Limb (tissue), 2 donors: ENCODE data around the gene PKNOX2.

Experiments
- DNase-seq, 2 donors: peaks; one replicate each; pipeline ENCODE4 v3.0.0-alpha.2; 2016; ENCODE audit errors: extremely low spot score in 2 of 2

PKNOX2 gene

DNA sequence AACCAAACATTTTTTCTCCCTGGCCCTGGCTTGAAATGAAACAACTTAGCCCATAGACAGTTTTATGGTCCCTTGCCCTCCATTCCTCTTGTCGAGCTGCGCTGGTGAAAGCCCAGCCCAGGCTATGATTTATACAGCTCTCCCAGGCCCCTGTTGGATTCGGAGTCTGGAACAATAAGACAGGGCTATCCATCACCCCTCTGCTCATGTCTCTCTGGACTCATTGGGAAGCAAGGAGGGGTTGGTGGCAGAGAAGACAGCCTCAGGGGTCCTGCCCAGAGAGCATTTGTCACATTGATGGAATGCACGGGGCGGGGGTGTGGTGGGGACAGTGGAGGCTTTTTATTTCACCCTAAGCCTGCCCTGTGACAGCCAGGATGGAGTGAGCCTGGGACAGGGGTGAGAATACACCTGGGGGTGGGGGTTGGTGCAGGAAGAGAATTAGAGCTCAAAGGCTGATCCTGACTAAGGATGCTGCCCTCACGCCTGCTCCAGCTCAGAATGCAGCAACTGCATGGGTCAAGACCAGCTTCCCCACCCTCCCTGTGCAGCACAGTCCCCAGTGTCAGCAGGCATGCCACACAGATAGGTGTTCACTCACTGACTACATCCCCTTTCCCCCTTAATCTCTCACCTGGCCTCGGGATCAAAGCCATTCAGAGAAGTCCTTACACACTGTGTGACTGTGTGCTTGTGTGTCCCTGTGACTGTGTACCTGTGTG is 10.0 kb upstream of the PKNOX2 start:
- DNase-seq: peak in 1 of 2 donors; percentile 51

DNA sequence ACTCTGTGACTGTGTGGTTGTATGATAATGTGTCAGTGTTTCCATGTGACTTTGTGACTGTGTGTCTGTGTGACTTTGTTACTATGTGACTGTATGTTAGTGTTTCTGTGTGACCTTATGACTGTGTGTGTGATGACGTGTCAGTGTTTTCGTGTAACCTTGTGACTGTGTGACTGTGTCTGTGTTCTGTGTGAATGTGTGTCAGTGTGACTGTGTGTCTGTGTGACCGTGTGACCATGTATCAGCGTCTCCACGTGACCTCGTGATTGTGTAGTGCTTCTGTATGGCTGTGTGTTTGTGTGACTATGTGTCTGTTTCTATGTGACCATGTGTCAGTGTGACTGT is 9.5 kb upstream of the PKNOX2 start:
- DNase-seq: no peak

DNA sequence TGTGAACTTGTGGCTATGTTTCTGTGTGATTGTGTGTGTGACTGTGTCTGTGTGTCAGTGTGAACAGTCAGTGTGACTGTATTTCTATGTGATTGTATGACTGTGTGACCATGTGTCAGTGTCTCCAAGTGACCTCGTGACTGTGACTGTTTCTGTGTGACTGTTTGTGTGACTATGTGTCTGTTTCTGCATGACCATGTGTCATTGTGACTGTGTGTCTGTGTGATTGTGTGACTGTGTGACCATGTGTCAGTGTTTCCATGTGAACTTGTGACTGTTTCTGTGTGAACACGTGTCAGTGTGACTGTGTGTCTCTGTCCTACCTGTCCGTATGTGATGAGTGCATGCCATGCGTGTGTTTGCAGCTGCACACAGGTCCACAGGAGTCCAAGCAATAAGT is 8.8 kb upstream of the PKNOX2 start:
- peak in 1 of 2 donors; percentile 10 for DNase-seq

DNA sequence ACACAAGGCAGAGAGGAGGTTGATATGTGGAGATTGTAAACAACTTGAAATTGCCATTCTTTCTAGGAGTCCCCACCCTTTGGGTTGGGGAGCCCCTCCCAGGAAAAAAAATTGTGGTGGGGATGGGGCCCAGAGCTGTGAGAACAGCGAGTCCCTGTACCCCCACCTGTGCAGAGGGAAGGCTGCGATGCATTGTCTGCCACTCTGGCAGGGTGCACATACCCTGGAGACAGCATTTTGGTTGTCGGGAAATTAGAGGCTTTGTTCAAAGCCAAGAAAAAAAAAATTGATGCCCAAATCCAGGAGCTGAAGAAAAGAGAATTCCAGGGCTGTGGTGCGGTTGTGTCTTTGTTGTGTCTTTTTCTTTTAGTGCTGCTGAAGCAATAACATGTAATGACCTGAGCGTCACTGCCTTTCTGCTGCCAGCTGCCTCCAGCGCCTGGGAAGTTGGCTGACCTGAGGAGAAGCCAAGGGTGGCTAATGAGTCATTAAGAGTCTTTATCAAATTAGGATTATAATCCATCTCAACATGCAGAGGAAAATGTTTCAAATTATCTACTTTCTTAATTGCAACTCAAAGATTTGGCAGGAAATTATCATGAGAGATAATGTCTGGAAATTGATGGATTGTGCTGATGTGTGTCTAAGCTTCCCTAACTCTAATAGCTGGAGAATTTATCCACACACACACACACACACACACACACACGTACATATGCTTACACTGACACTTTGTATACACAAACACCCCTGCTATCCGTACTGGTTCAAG is 8.0 kb upstream of the PKNOX2 start:
- DNase-seq: no peak

DNA sequence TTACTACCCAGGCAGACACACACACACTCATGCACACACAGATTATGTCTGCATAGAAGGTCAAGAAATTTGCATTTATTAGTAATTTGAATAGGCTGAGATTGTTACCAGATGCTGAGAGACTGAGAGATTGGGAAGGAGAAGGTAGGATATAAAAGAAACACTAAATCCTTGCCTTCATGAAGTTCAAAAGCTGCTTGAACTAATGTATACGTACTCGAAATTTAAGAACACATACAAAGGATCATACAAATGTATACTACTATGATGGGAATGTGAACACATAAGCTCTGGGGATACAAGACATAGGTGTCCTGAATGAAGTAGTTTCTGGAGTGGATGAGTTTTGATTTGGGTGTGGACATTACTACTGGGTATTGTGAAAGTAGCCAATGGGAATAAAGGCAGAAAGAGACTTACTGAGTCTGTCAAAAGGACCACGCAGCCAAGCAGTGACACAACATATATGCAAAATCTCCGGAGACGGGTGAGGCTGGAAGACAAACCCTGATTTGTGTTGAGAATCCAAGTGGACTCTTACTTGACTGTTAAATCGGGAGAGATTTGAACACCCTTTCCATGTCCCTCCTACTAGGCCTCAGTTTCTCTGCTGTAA is 7.3 kb upstream of the PKNOX2 start:
- DNase-seq: no peak

DNA sequence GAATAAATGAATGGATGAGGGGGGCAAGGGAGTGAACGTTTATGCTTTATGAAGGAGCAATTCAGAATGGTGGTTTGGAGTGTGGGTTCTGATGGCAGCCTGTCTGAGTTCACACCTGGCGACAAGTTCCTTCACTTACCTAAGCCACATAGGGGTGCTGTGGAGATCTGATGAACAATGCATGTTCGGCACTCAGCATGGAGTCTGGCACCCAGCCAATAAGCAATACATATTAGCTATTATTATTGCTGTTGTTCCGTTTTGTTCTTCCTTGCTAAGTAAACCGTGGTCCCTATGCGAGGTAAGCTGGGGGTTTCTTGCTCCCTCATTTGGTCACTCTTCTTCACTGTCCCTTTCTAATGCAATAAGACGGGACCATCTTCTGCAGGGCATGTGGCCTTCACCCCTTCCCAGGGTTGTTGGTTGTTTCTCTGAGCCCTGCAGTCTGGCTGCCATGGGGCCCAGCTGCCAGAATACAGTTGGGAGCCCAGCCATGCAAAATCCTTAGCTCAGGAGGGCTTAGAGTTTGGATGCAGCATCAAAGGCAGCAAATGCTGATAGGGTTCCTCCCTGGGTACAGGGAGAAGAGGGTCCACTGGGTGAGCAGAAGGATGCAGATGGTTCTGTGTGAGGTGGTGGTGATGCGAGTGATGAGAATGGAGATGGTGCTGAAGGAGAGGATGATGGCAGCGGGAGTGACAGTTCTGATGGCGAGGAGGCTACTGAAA is 6.4 kb upstream of the PKNOX2 start:
- DNase-seq: no peak

DNA sequence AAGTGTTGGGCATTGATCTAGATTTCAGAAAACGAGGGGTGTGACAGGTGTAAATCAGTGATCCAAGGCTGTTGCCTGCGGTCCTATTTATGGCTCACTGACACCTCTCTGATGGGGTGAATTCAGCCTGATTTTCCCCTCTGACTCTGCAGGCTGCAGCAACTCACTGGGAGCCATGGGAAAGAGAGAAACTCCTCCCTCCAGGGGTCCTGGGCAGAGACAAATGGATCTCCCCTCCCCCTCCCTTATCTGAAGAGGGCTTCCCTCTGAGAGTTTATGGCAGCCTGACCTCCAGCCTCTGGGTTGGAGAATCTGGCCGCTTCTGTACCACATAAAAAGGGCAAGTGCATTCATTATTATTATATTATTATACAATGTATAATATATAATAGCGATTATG is 1.8 kb upstream of the PKNOX2 start:
- DNase-seq: peak in 1 of 2 donors; percentile 20

DNA sequence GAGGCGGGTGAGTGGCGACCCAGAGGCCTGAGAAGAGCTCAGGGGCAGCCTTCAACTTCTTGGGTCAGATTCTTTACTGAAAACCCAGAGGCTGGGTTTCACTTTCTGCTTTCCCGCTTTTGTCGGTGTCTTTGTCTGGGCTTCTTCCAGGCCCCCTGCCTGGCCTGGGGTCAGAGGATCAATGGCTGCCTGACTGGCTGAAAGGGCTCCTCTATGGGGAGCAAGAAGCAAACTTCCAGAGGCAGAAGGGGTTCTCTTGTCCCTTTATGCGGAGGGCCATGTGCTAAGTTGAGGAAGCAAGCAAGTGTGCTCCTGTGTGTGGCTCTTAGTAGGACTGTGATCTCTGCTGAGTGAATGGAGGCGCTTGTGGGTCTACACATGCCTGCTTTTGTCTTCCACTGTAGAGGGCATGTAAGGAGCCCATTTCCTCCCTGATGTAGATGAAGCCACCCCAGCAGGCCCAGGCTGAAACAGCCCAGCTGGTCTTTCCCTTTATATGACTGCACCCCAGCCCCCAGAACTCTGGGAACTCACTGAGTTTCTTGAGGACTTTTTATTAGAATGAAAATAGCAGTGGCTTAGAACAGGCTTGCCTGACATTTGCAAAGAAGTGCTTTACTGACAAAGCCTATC is 1.0 kb upstream of the PKNOX2 start:
- DNase-seq: peak in 1 of 2 donors; percentile 31

DNA sequence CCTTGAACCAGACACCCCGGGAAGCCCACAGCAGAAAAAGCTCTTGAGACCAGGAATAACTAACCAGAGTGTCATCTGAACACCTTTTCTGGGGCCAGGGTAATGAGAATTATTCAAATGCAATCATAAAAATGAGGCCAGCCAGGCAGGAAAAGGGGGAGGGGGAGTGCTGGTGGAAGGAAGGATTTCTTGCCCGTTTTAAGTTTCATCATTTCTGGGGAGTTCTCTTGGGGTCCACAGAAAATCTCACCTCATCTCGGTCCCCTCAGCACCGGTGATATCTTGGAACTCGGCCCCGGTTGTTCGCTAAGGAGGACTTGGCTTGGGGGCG is 495 bp upstream of the PKNOX2 start:
- DNase-seq: no peak

DNA sequence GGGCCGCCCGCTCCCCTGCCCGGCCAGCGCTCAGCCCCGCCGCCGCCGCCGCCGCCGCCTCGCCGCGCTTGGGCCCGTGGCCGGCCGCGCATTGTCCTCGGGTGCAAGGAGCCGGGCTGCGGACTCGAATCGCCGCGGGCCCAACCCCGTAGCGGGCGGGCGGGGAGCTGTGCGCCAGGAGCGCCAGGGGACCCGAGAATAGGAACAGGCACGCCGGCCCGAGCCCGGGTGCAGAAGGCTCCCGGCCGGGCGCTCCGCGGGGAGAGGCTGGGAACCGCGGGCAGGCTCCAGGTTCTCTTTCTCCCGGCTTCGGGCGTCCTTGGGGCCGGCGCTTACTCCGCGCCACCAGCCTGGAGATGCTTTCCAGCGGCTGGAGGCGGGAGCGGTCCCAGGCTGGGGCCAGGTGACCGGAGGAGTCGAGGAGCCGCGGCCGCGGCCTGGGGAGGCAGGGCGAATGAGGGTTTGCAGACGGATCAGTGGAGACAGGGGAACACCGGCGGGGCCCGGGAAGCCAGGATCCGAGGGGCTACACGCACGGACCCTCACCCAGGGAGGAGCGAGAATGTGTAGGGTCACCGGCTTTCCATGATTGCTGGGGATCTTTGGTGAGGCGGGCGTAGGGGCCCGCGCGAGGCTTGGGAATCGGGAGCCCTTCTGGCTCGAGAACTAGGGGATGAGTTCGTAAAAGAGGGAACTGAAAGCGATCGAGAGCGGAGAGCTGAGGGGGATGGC is 726 bp downstream of the PKNOX2 start:
- DNase-seq: peak in 1 of 2 donors; percentile 74

DNA sequence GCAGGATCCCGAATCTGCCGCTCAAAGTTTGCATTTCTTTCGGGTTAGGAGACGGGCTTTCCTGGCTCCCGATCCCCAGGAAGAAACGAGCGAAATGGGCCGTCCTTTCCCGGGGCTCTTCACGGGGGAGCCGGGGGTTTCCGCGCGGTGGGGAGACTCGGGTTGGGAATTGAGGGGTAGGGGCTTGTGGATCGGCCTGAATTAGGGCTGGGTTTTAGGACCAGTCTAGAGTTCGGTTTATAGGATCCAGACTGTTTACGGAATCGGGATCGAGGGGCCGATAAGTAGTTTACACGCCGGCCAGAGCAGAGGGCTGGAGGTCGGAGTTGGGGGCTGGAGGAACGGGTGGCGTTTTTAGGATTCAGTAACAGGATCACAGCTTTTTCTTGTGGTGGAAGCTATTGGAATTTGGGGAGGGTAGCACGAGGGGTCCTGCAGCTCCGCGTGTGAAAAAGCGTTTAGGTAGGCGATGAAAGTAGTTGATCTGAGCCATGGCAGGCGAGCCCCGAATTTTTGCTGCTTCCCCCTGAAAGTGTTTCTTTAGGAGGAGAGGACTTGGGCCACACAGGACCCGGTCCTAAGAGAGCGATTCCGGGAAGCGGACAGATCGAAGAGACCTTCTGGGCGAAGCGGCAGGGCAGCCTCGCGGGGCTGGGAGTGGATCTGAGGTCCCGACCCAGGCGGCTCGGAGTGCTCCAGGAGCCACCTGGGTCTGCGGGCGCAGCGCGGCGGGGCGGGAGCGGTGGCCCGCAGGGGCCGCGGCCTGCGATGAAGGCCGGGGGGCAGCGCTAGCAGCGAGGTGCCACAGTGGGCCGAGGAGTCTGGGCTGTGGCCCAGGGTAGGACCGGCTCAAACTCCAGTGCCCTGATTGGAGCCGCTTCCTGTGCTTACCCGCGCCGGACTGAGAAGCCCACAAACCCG is 1.6 kb downstream of the PKNOX2 start:
- peak in 1 of 2 donors; percentile 62 for DNase-seq

DNA sequence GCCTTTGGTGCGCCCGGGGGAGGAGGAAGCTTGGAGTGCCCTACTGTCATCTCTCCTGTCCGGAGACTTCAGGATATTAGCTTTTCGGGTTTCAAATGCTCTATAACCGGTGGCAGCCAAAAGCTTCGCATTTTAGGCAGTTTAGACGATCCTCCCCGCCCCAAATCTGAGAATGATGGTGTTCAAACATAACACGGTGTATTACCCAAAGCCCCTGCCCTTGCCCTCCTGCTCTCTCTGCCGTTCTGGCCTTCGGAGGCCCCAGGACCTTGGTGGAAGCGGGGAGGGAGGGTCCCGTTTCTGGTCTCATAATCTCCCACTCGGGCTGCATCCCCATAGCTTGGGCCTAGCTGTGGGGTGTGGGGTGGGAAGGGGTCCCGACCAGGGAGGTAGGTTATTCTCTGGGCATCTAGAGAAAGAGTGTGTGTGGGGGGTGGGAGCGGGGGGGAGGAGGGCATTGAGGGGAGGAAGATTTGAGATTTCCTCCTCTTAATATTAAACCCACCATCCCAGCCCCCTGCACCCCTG is 2.3 kb downstream of the PKNOX2 start:
- DNase-seq: peak in 1 of 2 donors; percentile 56

DNA sequence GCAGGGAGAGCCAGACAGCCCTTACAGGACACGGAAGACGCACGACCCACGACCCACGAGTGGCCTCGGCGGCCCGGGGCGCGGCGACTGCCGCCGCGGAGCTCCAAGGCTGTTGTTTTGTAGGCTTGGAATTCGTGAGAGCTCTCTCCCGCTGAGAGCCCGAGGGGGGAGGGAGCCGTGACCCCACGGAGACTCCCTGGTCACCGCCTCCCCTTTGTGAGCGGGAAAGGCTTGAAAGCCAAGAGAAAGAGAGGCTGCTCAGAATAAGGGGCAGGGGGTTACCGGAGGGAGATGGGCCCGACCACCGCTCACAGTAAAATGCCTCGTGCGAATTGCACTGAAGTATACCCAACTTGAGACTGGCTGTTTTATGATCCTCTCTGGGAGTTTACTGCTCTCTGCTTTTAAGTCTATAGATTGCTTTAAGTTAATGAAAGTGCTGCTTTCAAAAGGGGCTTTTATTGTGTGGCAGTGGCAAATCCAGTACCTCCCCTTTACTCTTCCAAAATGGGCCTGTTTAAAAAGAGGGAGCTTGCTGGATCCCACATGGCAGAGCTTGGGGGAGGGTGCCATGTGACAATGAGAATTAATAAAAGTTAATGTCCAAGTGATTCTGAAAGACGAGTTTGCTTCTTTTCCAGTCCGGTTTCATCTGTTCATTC is 2.9 kb downstream of the PKNOX2 start:
- peak in 1 of 2 donors; percentile 69 for DNase-seq

DNA sequence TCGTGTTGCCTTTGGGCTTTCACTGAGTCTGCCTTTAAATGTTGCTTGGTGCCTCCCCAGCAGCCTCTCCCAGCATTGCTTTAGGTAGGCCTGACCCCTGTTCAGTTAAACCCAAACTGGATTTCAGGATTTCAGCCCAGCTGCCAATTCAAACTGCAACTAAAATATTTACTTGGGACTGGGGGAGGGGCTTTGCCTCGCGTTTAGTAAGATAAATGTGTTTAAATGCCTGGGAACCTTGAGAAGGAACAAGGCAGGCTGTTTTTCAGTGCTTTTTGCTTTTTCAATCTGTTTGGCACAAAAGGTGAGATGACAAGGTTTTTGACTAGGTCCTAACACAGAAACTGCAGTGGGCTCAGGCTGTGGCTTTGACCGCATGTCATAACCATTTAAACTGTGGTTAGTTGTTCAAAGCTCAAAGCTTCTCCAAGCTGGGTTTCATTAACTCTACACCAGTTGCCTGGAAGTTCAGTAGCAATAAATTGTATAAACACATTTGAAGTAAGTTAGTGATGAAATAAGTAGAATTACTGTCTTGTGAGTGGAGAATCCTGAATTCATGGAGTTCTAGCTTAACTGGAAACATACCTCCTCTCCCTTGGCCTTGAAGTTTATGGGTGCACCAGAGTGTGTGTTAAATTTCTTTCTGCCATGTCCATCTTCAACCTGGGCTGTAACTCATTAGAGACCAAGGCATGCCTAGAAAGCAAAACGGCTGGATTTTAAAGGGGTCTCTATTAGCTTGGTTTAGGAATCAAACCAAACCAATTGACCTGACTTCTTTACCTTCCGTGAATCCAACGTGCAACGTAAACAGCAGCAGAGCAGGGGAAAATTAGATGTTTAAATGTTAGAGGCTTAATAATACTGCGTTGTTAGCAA is 3.6 kb downstream of the PKNOX2 start:
- peak; percentile 53 to 55 for DNase-seq

DNA sequence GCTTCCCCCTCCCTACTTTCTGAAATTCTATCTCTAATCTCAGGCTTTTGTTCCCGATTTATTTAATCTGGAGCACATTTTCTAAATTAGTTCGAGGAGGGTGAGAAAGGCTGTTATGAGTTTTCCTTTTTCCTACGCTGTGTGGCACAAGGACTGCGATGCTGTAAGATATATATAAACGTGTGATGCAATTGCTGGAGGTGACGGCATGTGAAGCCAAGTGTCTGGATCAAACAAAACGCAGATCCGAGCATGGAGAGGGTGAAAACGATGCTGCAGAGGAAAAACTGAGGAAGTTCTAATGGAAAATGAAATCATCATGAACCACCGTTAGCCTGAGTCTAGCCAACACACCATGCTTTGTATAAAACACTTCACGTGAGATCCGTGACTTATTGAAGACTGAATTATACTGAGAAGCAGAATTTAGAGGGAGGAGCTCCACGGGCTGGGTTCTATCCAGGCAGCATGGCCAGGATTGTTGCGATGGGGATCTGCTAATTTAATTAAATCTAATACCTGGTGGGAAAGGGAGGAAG is 4.4 kb downstream of the PKNOX2 start:
- peak in 1 of 2 donors; percentile 51 for DNase-seq

DNA sequence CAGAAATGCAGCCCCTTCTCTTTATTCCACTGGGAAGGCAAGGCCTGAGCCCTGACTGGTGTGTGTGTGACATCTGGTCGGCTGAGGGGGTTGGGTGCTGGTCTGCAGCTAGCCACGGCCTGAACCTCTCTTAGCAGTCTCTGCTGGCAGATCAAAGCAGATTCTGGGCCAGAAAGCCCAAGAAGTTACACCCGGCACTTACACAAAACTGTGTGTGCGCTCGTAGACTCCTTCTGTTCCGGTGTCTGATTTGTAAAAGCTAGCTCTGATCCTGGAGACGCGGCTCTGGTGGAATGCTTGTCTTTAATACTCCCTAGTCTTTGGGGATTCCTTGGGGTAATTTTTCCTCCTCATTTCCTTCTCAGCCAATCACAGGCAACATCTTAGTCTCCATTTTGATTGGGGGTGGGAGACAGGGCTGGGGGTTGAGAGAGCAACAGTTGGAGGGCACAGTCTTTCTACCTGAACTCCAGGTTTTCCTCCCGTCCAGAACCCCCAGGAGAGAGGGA is 5.5 kb downstream of the PKNOX2 start:
- DNase-seq: peak; percentile 45 to 54

DNA sequence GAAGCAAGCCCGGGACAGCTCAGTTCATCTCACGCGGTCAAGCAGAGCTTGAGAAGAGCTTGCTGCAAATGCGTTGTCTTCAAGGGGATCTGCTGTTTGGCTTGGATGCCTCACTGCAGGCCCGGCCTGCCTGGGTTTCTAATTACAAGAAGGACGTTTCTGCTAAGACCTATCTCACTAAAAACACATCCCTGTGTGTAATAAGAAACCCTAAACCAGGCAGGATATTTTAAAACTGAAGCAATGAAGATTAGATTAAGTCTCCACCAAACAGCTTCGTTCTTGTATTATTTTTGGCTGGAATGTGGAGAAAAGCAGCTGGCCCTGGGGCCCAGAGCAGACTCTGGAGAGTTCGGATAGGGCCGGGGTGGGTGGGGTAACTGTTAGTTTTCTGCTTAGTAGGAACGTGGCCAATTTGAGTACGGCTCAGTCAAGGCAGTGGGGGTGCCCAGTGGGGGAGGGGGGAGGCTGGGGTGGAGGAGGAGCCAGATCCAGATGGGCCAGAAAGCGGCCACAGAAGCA is 6.0 kb downstream of the PKNOX2 start:
- DNase-seq: peak; percentile 81
